ENCODE results near the gene EFHD1.

DNA sequence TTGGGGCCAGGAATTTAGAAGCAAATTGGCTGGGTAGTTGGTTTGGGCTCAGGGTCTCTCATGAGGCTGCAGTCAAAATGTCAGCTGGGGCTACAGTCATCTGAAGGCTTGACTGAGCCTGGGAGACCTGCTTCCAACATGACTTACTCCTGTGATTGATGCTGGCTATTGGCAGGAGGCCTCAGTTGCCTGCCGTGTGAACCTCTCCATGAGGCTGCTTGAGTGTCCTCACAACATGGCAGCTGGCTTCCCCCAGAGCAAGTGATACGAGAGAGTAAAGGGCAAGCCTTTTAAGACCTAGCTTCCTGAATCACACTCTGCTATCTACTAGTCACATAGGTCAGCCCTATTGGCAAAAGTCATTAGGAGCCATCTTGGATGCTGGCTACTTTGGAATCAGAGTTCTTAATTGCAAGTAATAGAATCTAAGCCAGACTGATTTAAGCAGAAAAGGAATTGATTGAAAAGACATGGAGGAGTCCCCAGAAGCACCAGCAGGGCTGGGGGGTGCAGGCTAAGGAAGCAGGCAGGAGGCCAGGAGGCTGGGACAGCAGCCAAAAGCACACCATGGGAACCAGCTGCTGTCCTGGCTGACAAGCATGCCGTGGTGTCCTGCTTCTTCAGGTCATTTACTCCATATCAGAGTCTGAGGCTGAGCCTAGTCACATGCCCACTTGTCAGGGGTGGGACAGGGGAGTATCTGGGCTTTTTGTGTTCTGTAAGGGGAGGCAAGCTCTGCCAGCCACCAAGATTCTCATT is 55.9 kb downstream of the EFHD1 start:
- TF ChIP-seq POLR2A (IDR thresholded peaks at IDR 0.05; ENCODE audit: low read depth, low read length), result no peak
- no peak for TF ChIP-seq TAF1 (IDR thresholded peaks at IDR 0.05; ENCODE audit: borderline replicate concordance, low read depth, low read length)
- TF ChIP-seq POLR2AphosphoS5 (IDR thresholded peaks at IDR 0.05; ENCODE audit: low read depth, low read length), result no peak
